IMR-90 (cell line): ENCODE measurements around the gene PLD1.

Experiments
- CEBPB ChIP-seq: IDR thresholded peaks from 2 replicates; pipeline ENCODE4 v1.6.1; 2012; ENCODE audit warnings: low read depth, low read length, improper control_type of control experiment
- ELK1 ChIP-seq: fragments of 150-350 bp; IDR thresholded peaks from 2 replicates; pipeline ENCODE4 v1.6.1; 2016; ENCODE audit warnings: low read depth, mild to moderate bottlenecking, low read length, moderate library complexity, borderline replicate concordance
- FOS ChIP-seq: fragments of 150-350 bp; IDR thresholded peaks from 2 replicates; pipeline ENCODE4 v1.6.1; 2016; ENCODE audit warnings: low read depth, low read length
- MAFK ChIP-seq: IDR thresholded peaks from 2 replicates; pipeline ENCODE4 v1.6.1; 2012; ENCODE audit warnings: low read depth, low read length, improper control_type of control experiment
- MXI1 ChIP-seq: IDR thresholded peaks from 2 replicates; pipeline ENCODE4 v1.6.1; 2012; ENCODE audit warnings: low read depth, mild to moderate bottlenecking, low read length, moderate library complexity, borderline replicate concordance
- NFE2L2 ChIP-seq: fragments of 150-350 bp; IDR thresholded peaks from 2 replicates; pipeline ENCODE4 v1.6.1; 2016; ENCODE audit warnings: low read depth, mild to moderate bottlenecking, low read length
- POLR2A ChIP-seq: IDR thresholded peaks from 2 replicates; pipeline ENCODE4 v1.6.1; 2012; ENCODE audit warnings: mild to moderate bottlenecking, low read depth, low read length
- RAD21 ChIP-seq: IDR thresholded peaks from 2 replicates; pipeline ENCODE4 v1.6.1; 2012; ENCODE audit warnings: low read length, improper control_type of control experiment
- SMC3 ChIP-seq: fragments of 150-350 bp; IDR thresholded peaks from 2 replicates; pipeline ENCODE4 v1.6.1; 2016; ENCODE audit warnings: low read depth, mild to moderate bottlenecking, antibody characterized with exemption, low read length, moderate library complexity
- TF ChIP-seq, protein P1 (sequence below): conservative IDR thresholded peaks from 2 replicates; pipeline ENCODE4 v1.5.1; 2012; ENCODE audit warnings: mild to moderate bottlenecking, low read depth, low read length, improper control_type of control experiment
- TF ChIP-seq, protein P2 (sequence below): fragments of 150-350 bp; IDR thresholded peaks from 2 replicates; pipeline ENCODE4 v1.6.1; 2017; ENCODE audit warnings: mild to moderate bottlenecking, antibody characterized with exemption, low read length, low read depth

- TF ChIP-seq, protein P1, sequence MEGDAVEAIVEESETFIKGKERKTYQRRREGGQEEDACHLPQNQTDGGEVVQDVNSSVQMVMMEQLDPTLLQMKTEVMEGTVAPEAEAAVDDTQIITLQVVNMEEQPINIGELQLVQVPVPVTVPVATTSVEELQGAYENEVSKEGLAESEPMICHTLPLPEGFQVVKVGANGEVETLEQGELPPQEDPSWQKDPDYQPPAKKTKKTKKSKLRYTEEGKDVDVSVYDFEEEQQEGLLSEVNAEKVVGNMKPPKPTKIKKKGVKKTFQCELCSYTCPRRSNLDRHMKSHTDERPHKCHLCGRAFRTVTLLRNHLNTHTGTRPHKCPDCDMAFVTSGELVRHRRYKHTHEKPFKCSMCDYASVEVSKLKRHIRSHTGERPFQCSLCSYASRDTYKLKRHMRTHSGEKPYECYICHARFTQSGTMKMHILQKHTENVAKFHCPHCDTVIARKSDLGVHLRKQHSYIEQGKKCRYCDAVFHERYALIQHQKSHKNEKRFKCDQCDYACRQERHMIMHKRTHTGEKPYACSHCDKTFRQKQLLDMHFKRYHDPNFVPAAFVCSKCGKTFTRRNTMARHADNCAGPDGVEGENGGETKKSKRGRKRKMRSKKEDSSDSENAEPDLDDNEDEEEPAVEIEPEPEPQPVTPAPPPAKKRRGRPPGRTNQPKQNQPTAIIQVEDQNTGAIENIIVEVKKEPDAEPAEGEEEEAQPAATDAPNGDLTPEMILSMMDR = no peak
- no peak for TF ChIP-seq RAD21
- TF ChIP-seq CEBPB = peak; percentile 89
- no peak for TF ChIP-seq FOS
- TF ChIP-seq POLR2A = no peak
- TF ChIP-seq MAFK = no peak
- no peak for TF ChIP-seq MXI1
- TF ChIP-seq ELK1 = no peak
- TF ChIP-seq, protein P2, sequence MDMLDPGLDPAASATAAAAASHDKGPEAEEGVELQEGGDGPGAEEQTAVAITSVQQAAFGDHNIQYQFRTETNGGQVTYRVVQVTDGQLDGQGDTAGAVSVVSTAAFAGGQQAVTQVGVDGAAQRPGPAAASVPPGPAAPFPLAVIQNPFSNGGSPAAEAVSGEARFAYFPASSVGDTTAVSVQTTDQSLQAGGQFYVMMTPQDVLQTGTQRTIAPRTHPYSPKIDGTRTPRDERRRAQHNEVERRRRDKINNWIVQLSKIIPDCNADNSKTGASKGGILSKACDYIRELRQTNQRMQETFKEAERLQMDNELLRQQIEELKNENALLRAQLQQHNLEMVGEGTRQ = no peak
- TF ChIP-seq SMC3 = no peak
- TF ChIP-seq NFE2L2 = no peak
Observed at GRCh38 chr3:171831936-171832335, 21.7 kb upstream of the PLD1 start.
